Sigmoid colon (tissue), 7 donors: ENCODE measurements around the gene IGLL5. TPM values are rescaled to one million over a fixed set of nuclear protein-coding genes. Genes with fewer than 3 reads are reported as not detected.
A peak's percentile ranks its signal among the peaks of the same experiment; 100 is the strongest.

ENCODE experiments used
- DNase-seq: peaks from one replicate; pipeline ENCODE4 v3.0.0-alpha.2; 2019
- H3K27ac ChIP-seq, 4 donors: fragments of 200-600 bp; sonication (generic); one replicate each; pipeline ENCODE4 v1.5.1; 2016 to 2019; ENCODE audit warnings: mild to moderate bottlenecking in 1 of 4
- H3K27me3 ChIP-seq, 3 donors: fragments of 200-600 bp; sonication (generic); one replicate each; pipeline ENCODE4 v1.5.1; 2019; ENCODE audit warnings: mild to moderate bottlenecking in 1 of 3
- H3K36me3 ChIP-seq, 4 donors: fragments of 200-600 bp; sonication (generic); one replicate each; pipeline ENCODE4 v1.5.1; 2016 to 2019
- H3K4me1 ChIP-seq, 4 donors: fragments of 200-600 bp; sonication (generic); one replicate each; pipeline ENCODE4 v1.5.1; 2017 to 2019
- H3K4me3 ChIP-seq, 4 donors: fragments of 200-600 bp; sonication (generic); one replicate each; pipeline ENCODE4 v1.5.1; 2017 to 2019; ENCODE audit warnings: mild to moderate bottlenecking in 2 of 4, moderate library complexity in 1 of 4
- H3K9me3 ChIP-seq, 4 donors: fragments of 200-600 bp in 3 of 4; sonication (generic) in 3 of 4; one replicate each; pipeline versions ENCODE4 v1.5.1 to v1.6.1; 2013 to 2019
- CTCF ChIP-seq, 4 experiments: fragments of 450-650 bp in 3 of 4; fragments of 200-600 bp in 1 of 4; IDR thresholded peaks; one replicate each; pipeline ENCODE4 v1.5.1; 2016 to 2019; ENCODE audit warnings: antibody characterized with exemption in 4 of 4, mild to moderate bottlenecking in 3 of 4, moderate library complexity in 2 of 4
- EP300 ChIP-seq, 4 donors: sonication (generic); formaldehyde crosslinking; IDR thresholded peaks; one replicate each; pipeline ENCODE4 v1.6.1; 2017; ENCODE audit warnings: antibody characterized with exemption in 4 of 4
- POLR2A ChIP-seq, 2 donors: fragments of 450-650 bp; IDR thresholded peaks; one replicate each; pipeline ENCODE4 v1.6.1; 2016; ENCODE audit warnings: antibody characterized with exemption in 2 of 2, mild to moderate bottlenecking in 2 of 2, moderate library complexity in 2 of 2
- POLR2AphosphoS5 ChIP-seq, 4 donors: sonication (generic); formaldehyde crosslinking; IDR thresholded peaks; one replicate each; pipeline ENCODE4 v1.6.1; 2017; ENCODE audit warnings: antibody characterized with exemption in 4 of 4
- WGBS, 2 donors: extraction: QIAGEN DNeasy Blood & Tissue Kit; methylation state at CpG; one replicate each; pipeline ENCODE4 v1.1.7; 2013; 5-methylcytosine and 5-hydroxymethylcytosine counted together
- intact Hi-C: fragments of 100-400 bp; cut with DNase I; formaldehyde crosslinking; loops from one replicate; pipeline ENCODE4 v1.15.1; 2023
- polyA plus RNA-seq, 3 donors: library from polyadenylated mRNA; stranded (reverse); fragments of 200-250 nt; gene quantifications; one replicate each; pipeline ENCODE4 v1.2.3, GENCODE V29; 2013
- total RNA-seq, 4 donors: library from RNA; depleted of rRNA; stranded (reverse); fragments of >200 nt; gene quantifications; one replicate each; pipeline ENCODE4 v1.1.0, GENCODE V29; 2016
- donor health status: healthy with polysubstance abuse.
- donor health status: Bipolar disorder and iron deficiency.
- donor health status: healthy.

Gene IGLL5
- total and polyA plus RNA-seq, 7 donors: 0.99 to 39.6 (median 14.2) TPM; not detected in 3

- Histone ChIP-seq H3K4me3 (no peak overlapping the region), H3K36me3 (no peaks in the 10 kb centered on the region), H3K4me1 (no peaks in the 10 kb centered on the region), H3K27ac (no peak overlapping the region), H3K9me3 (no peaks in the 10 kb centered on the region), H3K27me3 (no peaks in the 10 kb centered on the region)
- intact Hi-C loops: no loop called here
- no peak for DNase-seq
- no peak for TF ChIP-seq POLR2A (IDR thresholded peaks at IDR 0.05)
- TF ChIP-seq EP300 (IDR thresholded peaks at IDR 0.05): no peak
- no peak for TF ChIP-seq POLR2AphosphoS5 (IDR thresholded peaks at IDR 0.05)
- TF ChIP-seq CTCF (IDR thresholded peaks at IDR 0.05): no peak
Observed at GRCh38 chr22:22841598-22841997, 46.0 kb upstream of the IGLL5 start.

GRCh38 chr22:22842085-22842484 lies 45.5 kb upstream of the IGLL5 start:
- Histone ChIP-seq H3K4me1 (no peaks in the 10 kb centered on the region), H3K9me3 (no peaks in the 10 kb centered on the region), H3K4me3 (no peak overlapping the region), H3K27me3 (no peaks in the 10 kb centered on the region), H3K36me3 (no peaks in the 10 kb centered on the region), H3K27ac (no peak overlapping the region)
- intact Hi-C loops: no loop called here
- TF ChIP-seq CTCF (IDR thresholded peaks at IDR 0.05) (no peak), POLR2A (IDR thresholded peaks at IDR 0.05) (no peak), EP300 (IDR thresholded peaks at IDR 0.05) (no peak), POLR2AphosphoS5 (IDR thresholded peaks at IDR 0.05) (no peak)
- no peak for DNase-seq

- 94 to 97% methylated on average over 1 of the region's 1 CpG for WGBS, 2 donors
- Histone ChIP-seq H3K9me3 (no peaks in the 10 kb centered on the region), H3K27ac (no peak overlapping the region), H3K27me3 (peaks cover 0 to 8% (median 0%) of the 10 kb centered on the region in 3 donors), H3K4me3 (no peak overlapping the region), H3K36me3 (no peaks in the 10 kb centered on the region), H3K4me1 (no peaks in the 10 kb centered on the region)
- no peak for TF ChIP-seq CTCF (IDR thresholded peaks at IDR 0.05)
- no peak for TF ChIP-seq EP300 (IDR thresholded peaks at IDR 0.05)
- no peak for TF ChIP-seq POLR2AphosphoS5 (IDR thresholded peaks at IDR 0.05)
- TF ChIP-seq POLR2A (IDR thresholded peaks at IDR 0.05): no peak
- no peak for DNase-seq
- intact Hi-C loops: no loop called here
Observed at GRCh38 chr22:22843848-22844247, 43.8 kb upstream of the IGLL5 start.

GRCh38 chr22:22847241-22847640 lies 40.4 kb upstream of the IGLL5 start:
- no peak overlapping the region for H3K4me3 ChIP-seq
- intact Hi-C loops: loop anchor here (5.0 kb wide), 1 partner anchor 110 kb away; no protein-coding TSS in a partner anchor
- H3K27me3 ChIP-seq: peaks cover 0 to 11% (median 0%) of the 10 kb centered on the region in 3 donors
- H3K9me3 ChIP-seq: no peaks in the 10 kb centered on the region
- no peak for DNase-seq
- no peaks in the 10 kb centered on the region for H3K4me1 ChIP-seq
- TF ChIP-seq CTCF (IDR thresholded peaks at IDR 0.05) (no peak), POLR2AphosphoS5 (IDR thresholded peaks at IDR 0.05) (no peak), EP300 (IDR thresholded peaks at IDR 0.05) (no peak), POLR2A (IDR thresholded peaks at IDR 0.05) (no peak)
- no peaks in the 10 kb centered on the region for H3K36me3 ChIP-seq
- no peak overlapping the region for H3K27ac ChIP-seq
- 55 to 62% methylated on average over 2 of the region's 2 CpGs for WGBS, 2 donors

- TF ChIP-seq POLR2A (IDR thresholded peaks at IDR 0.05) (no peak), CTCF (IDR thresholded peaks at IDR 0.05) (peak; percentile 10 to 67 (median 57)), EP300 (IDR thresholded peaks at IDR 0.05) (no peak), POLR2AphosphoS5 (IDR thresholded peaks at IDR 0.05) (no peak)
- no peak overlapping the region for H3K4me3 ChIP-seq
- peaks cover 0 to 18% (median 0%) of the 10 kb centered on the region in 3 donors for H3K27me3 ChIP-seq
- intact Hi-C loops: loop anchor here (5.0 kb wide), 1 partner anchor 109 kb away; no protein-coding TSS in a partner anchor
- no peaks in the 10 kb centered on the region for H3K9me3 ChIP-seq
- no peak for DNase-seq
- no peaks in the 10 kb centered on the region for H3K36me3 ChIP-seq
- no peak overlapping the region for H3K27ac ChIP-seq
- no peaks in the 10 kb centered on the region for H3K4me1 ChIP-seq
- 27 to 33% methylated on average over 5 of the region's 5 CpGs for WGBS, 2 donors
Observed at GRCh38 chr22:22848364-22848866, 39.2 kb upstream of the IGLL5 start.
